Activated naive CD8-positive, alpha-beta T cell treated with anti-CD3 and anti-CD28 coated beads, Interleukin-2, amount 50 U/mL, for 16 hours (primary cell): ENCODE measurements around the gene SPIC.
"Not testable (repeated sequence)": the region's sequence is repeated elsewhere in the genome, so short reads cannot be mapped to it uniquely, and the experiment has no call there.

Source experiments
- DNase-seq: peaks from one replicate; pipeline ENCODE4 v3.0.0-alpha.2; 2020; ENCODE audit warnings: low read depth, low spot score

Gene SPIC

GRCh38 chr12:101474711-101475386 is at the start of gene SPIC:
Gene SPIC (plus strand): TSS chr12:101475336. CDS start chr12:101476905, 1,569 bp downstream.
- no peak for DNase-seq

GRCh38 chr12:101430456-101430855 is 44.7 kb upstream of the SPIC start:
- no peak for DNase-seq

GRCh38 chr12:101436136-101436535 is 39.0 kb upstream of the SPIC start:
- DNase-seq: no peak

GRCh38 chr12:101439236-101439635 is 35.9 kb upstream of the SPIC start:
- no peak for DNase-seq

- no peak for DNase-seq
Observed at GRCh38 chr12:101441461-101442224, 33.5 kb upstream of the SPIC start.

GRCh38 chr12:101455685-101456084 is 19.5 kb upstream of the SPIC start:
- DNase-seq: no peak

GRCh38 chr12:101459642-101460346 is 15.3 kb upstream of the SPIC start:
- DNase-seq: no peak

- DNase-seq: no peak
Observed at GRCh38 chr12:101468948-101469347, 6.2 kb upstream of the SPIC start.

- no peak for DNase-seq
Observed at GRCh38 chr12:101470939-101471338, 4.2 kb upstream of the SPIC start.

GRCh38 chr12:101471878-101472277 is 3.3 kb upstream of the SPIC start:
- not testable (repeated sequence) for DNase-seq

GRCh38 chr12:101474248-101474647 is 888 bp upstream of the SPIC start:
- no peak for DNase-seq

GRCh38 chr12:101475751-101476305 is 692 bp downstream of the SPIC start:
- no peak for DNase-seq

- DNase-seq: no peak
Observed at GRCh38 chr12:101480849-101481248, 5.7 kb downstream of the SPIC start.

GRCh38 chr12:101485021-101485420 is 9.9 kb downstream of the SPIC start:
- DNase-seq: no peak

GRCh38 chr12:101488469-101488868 is 13.3 kb downstream of the SPIC start:
- no peak for DNase-seq

GRCh38 chr12:101490286-101490920 is 15.3 kb downstream of the SPIC start:
- DNase-seq: no peak

GRCh38 chr12:101491329-101491728 is 16.2 kb downstream of the SPIC start:
- no peak for DNase-seq

- DNase-seq: no peak
Observed at GRCh38 chr12:101493556-101493955, 18.4 kb downstream of the SPIC start.

GRCh38 chr12:101498252-101498651 is 23.1 kb downstream of the SPIC start:
- DNase-seq: no peak

GRCh38 chr12:101501410-101501995 is 26.4 kb downstream of the SPIC start:
- no peak for DNase-seq

GRCh38 chr12:101521136-101521535 is 46.0 kb downstream of the SPIC start:
- no peak for DNase-seq
